Fibroblast of mammary gland (primary cell): ENCODE data around the gene SERPINE1.
A peak's percentile ranks its signal among the peaks of the same experiment; 100 is the strongest.
"Not testable (repeated sequence)": the region's sequence is repeated elsewhere in the genome, so short reads cannot be mapped to it uniquely, and the experiment has no call there.

Source experiments
- DNase-seq: peaks from one replicate; pipeline ENCODE4 v3.0.0-alpha.2; 2010; ENCODE audit warnings: low read depth
- H3K4me3 ChIP-seq: 2 replicates; pipeline ENCODE4 v1.5.1; 2011; ENCODE audit warnings: low read depth, mild to moderate bottlenecking, low read length, moderate library complexity; ENCODE audit not compliant: control insufficient read depth
- CTCF ChIP-seq: conservative IDR thresholded peaks from 2 replicates; pipeline ENCODE4 v1.5.1; 2011; ENCODE audit warnings: low read depth, low read length, inconsistent platforms; ENCODE audit not compliant: control insufficient read depth, insufficient read depth

SERPINE1 gene

GRCh38 chr7:101096331-101096956, 30.5 kb upstream of the SERPINE1 start:
- TF ChIP-seq CTCF: no peak

GRCh38 chr7:101096957-101097347, 30.0 kb upstream of the SERPINE1 start:
- H3K4me3 ChIP-seq: no peak overlapping the region
- no peak for TF ChIP-seq CTCF
- no peak for DNase-seq

More at GRCh38 chr7:101096331-101096956, 30.5 kb upstream of the SERPINE1 start:
- H3K4me3 ChIP-seq: no peak overlapping the region
- DNase-seq: no peak

- TF ChIP-seq CTCF: no peak
- no peak for DNase-seq
- no peak overlapping the region for H3K4me3 ChIP-seq
Measured at GRCh38 chr7:101097561-101097960, 29.3 kb upstream of the SERPINE1 start.

- DNase-seq: peak; percentile 100
- TF ChIP-seq CTCF: no peak
- H3K4me3 ChIP-seq: peak overlapping the region; percentile 47
Measured at GRCh38 chr7:101099969-101100781, 26.7 kb upstream of the SERPINE1 start.

GRCh38 chr7:101100858-101101847, 25.8 kb upstream of the SERPINE1 start:
- TF ChIP-seq CTCF: no peak
- no peak for DNase-seq
- peak overlapping the region; percentile 47 for H3K4me3 ChIP-seq

- DNase-seq: no peak
- TF ChIP-seq CTCF: no peak
- peak overlapping the region; percentile 47 for H3K4me3 ChIP-seq
Measured at GRCh38 chr7:101102026-101102425, 24.9 kb upstream of the SERPINE1 start.

GRCh38 chr7:101103701-101104100, 23.2 kb upstream of the SERPINE1 start:
- not testable (repeated sequence) for H3K4me3 ChIP-seq, DNase-seq
